OCI-LY3 (cell line): Measurements from ENCODE around the gene HSD17B2.

ENCODE experiments used
- H2AFZ ChIP-seq: fragments of 200-600, 300-600 bp; shearing (Covaris generic); 2 replicates; pipeline ENCODE4 v1.6.0; 2014; ENCODE audit warnings: antibody characterized with exemption, low read depth, low read length
- H3K27ac ChIP-seq: fragments of 200-600, 300-600 bp; sonication (generic); 2 replicates; pipeline ENCODE4 v1.5.1; 2014; ENCODE audit warnings: mild to moderate bottlenecking, low read length, moderate library complexity, mixed read lengths
- H3K27me3 ChIP-seq: fragments of 200-600, 300-600 bp; sonication (generic); 2 replicates; pipeline ENCODE4 v1.6.1; 2014; ENCODE audit warnings: low read depth, low read length, mixed read lengths
- H3K36me3 ChIP-seq: fragments of 200-600, 300-600 bp; sonication (generic); replicated peaks from 2 replicates; pipeline ENCODE3; 2014; ENCODE audit warnings: low read depth, low read length, mixed read lengths
- H3K4me1 ChIP-seq: fragments of 300-600, 200-600 bp; sonication (generic); 2 replicates; pipeline ENCODE4 v1.6.1; 2014; ENCODE audit warnings: low read length, mixed read lengths
- H3K4me2 ChIP-seq: fragments of 200-600, 300-600 bp; sonication (generic); 2 replicates; pipeline ENCODE4 v1.6.1; 2014; ENCODE audit warnings: low read length, mixed read lengths
- H3K4me3 ChIP-seq: fragments of 300-600, 200-600 bp; sonication (generic); 2 replicates; pipeline ENCODE4 v1.5.1; 2014; ENCODE audit warnings: antibody characterized with exemption, mild to moderate bottlenecking, low read length, moderate library complexity
- H3K79me2 ChIP-seq: fragments of 300-600, 200-600 bp; shearing (Covaris generic); 2 replicates; pipeline ENCODE4 v1.6.1; 2014; ENCODE audit warnings: mild to moderate bottlenecking, low read length, mixed read lengths
- H3K9ac ChIP-seq: fragments of 300-600, 200-600 bp; shearing (Covaris generic); 2 replicates; pipeline ENCODE4 v1.6.0; 2014; ENCODE audit warnings: mild to moderate bottlenecking, low read length, moderate library complexity
- H3K9me3 ChIP-seq: fragments of 200-600, 300-600 bp; shearing (Covaris generic); 2 replicates; pipeline ENCODE4 v1.6.1; 2014; ENCODE audit warnings: low read length, mixed read lengths; ENCODE audit not compliant: insufficient read depth
- H4K20me1 ChIP-seq: fragments of 200-600, 300-600 bp; sonication (generic); 2 replicates; pipeline ENCODE4 v1.6.1; 2016; ENCODE audit warnings: low read length, mixed read lengths; ENCODE audit not compliant: insufficient read depth
- CTCF ChIP-seq: fragments of 200-600, 300-600 bp; sonication (generic); IDR thresholded peaks from 2 replicates; pipeline ENCODE4 v1.5.1; 2014; ENCODE audit warnings: antibody characterized with exemption, low read length, low read depth
- EZH2phosphoT487 ChIP-seq: fragments of 200-600 bp; shearing (Covaris generic); IDR thresholded peaks from 2 replicates; pipeline ENCODE4 v1.6.1; 2018; ENCODE audit warnings: antibody characterized with exemption, mixed run types, low read depth

HSD17B2 gene, protein sequence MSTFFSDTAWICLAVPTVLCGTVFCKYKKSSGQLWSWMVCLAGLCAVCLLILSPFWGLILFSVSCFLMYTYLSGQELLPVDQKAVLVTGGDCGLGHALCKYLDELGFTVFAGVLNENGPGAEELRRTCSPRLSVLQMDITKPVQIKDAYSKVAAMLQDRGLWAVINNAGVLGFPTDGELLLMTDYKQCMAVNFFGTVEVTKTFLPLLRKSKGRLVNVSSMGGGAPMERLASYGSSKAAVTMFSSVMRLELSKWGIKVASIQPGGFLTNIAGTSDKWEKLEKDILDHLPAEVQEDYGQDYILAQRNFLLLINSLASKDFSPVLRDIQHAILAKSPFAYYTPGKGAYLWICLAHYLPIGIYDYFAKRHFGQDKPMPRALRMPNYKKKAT

GRCh38 chr16:82034981-82035612 is at the start of gene HSD17B2:
Gene HSD17B2, plus strand, starts transcription at chr16:82035253. Its CDS starts 172 bp downstream, at chr16:82035425.
- no peaks in the 10 kb centered on the region for H3K4me1 ChIP-seq
- no peaks in the 10 kb centered on the region for H3K36me3 ChIP-seq
- TF ChIP-seq CTCF (no peak), EZH2phosphoT487 (no peak)
- H3K79me2 ChIP-seq, result no peaks in the 10 kb centered on the region
- H3K9me3 ChIP-seq, result no peaks in the 10 kb centered on the region
- peaks cover 60% of the 10 kb centered on the region for H3K27me3 ChIP-seq
- H4K20me1 ChIP-seq, result no peaks in the 10 kb centered on the region
- no peak within 1 kb of the TSS for H2AFZ ChIP-seq
- no peak within 1 kb of the TSS for H3K27ac ChIP-seq
- no peak within 1 kb of the TSS for H3K4me3 ChIP-seq
- H3K4me2 ChIP-seq, result no peak within 1 kb of the TSS
- H3K9ac ChIP-seq, result no peak within 1 kb of the TSS

DNA sequence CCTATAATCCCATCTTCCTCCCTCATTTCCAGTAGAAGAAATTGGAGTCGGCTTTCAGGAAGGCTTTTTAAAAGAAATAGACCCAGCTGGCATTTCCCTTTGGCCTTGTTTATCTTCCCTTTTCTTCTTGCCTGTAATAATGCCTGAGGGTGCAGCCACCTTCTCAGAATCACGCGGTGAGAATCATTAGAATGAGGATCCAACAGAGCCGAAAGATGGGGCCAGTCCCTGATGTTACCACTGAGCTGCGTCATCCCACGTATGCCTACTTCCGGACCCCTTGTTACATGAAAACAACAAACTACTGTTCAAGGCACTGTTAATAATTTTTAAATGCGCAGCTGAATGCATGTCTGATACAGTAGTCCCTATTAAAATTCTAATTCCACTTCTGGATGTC is 47.9 kb upstream of the HSD17B2 start:
- no peaks in the 10 kb centered on the region for H3K79me2 ChIP-seq
- H3K9ac ChIP-seq, result no peak overlapping the region
- H3K27me3 ChIP-seq, result no peaks in the 10 kb centered on the region
- H3K4me2 ChIP-seq, result no peak overlapping the region
- H4K20me1 ChIP-seq, result no peaks in the 10 kb centered on the region
- H3K4me1 ChIP-seq, result no peaks in the 10 kb centered on the region
- TF ChIP-seq CTCF (no peak), EZH2phosphoT487 (no peak)
- no peaks in the 10 kb centered on the region for H3K9me3 ChIP-seq
- H3K27ac ChIP-seq, result no peak overlapping the region
- H3K4me3 ChIP-seq, result no peak overlapping the region
- no peak overlapping the region for H2AFZ ChIP-seq
- H3K36me3 ChIP-seq, result no peaks in the 10 kb centered on the region

GRCh38 chr16:81987706-81988105 is 47.3 kb upstream of the HSD17B2 start:
- no peaks in the 10 kb centered on the region for H3K9me3 ChIP-seq
- H3K4me1 ChIP-seq, result no peaks in the 10 kb centered on the region
- no peak overlapping the region for H3K27ac ChIP-seq
- H3K9ac ChIP-seq, result no peak overlapping the region
- H3K27me3 ChIP-seq, result no peaks in the 10 kb centered on the region
- no peaks in the 10 kb centered on the region for H3K79me2 ChIP-seq
- no peak overlapping the region for H3K4me3 ChIP-seq
- TF ChIP-seq EZH2phosphoT487, result no peak
- H2AFZ ChIP-seq, result no peak overlapping the region
- no peaks in the 10 kb centered on the region for H4K20me1 ChIP-seq
- H3K36me3 ChIP-seq, result no peaks in the 10 kb centered on the region
- no peak overlapping the region for H3K4me2 ChIP-seq

- no peak overlapping the region for H3K9ac ChIP-seq
- H3K4me3 ChIP-seq, result no peak overlapping the region
- H3K9me3 ChIP-seq, result no peaks in the 10 kb centered on the region
- no peaks in the 10 kb centered on the region for H3K79me2 ChIP-seq
- H3K4me2 ChIP-seq, result no peak overlapping the region
- no peaks in the 10 kb centered on the region for H3K4me1 ChIP-seq
- no peaks in the 10 kb centered on the region for H3K27me3 ChIP-seq
- no peak for TF ChIP-seq CTCF
- TF ChIP-seq EZH2phosphoT487, result no peak
- no peak overlapping the region for H2AFZ ChIP-seq
- H3K27ac ChIP-seq, result no peak overlapping the region
- peaks cover 3% of the 10 kb centered on the region for H3K36me3 ChIP-seq
- H4K20me1 ChIP-seq, result no peaks in the 10 kb centered on the region
Measured at GRCh38 chr16:81992859-81993258, 42.2 kb upstream of the HSD17B2 start.
